GM12864 (cell line): ENCODE data around the gene SEMA3F.

ENCODE experiments used
- DNase-seq: peaks from one replicate; pipeline ENCODE4 v3.0.0-alpha.2; 2011; ENCODE audit warnings: low read depth
- H3K4me3 ChIP-seq: 2 replicates; pipeline ENCODE4 v1.5.1; 2011; ENCODE audit warnings: mild to moderate bottlenecking, low read depth, low read length, control low read depth
- CTCF ChIP-seq: IDR thresholded peaks from 2 replicates; pipeline ENCODE4 v1.5.1; 2011; ENCODE audit warnings: low read depth, mild to moderate bottlenecking, moderate library complexity, low read length, control low read depth, inconsistent platforms; ENCODE audit errors: missing control alignments

The SEMA3F gene

GRCh38 chr3:50120364-50121071, 34.6 kb upstream of the SEMA3F start:
- TF ChIP-seq CTCF: no peak
- no peak for DNase-seq
- H3K4me3 ChIP-seq: no peak overlapping the region

- peak; percentile 83 for TF ChIP-seq CTCF
- H3K4me3 ChIP-seq: no peak overlapping the region
- DNase-seq: peak; percentile 37
Measured at GRCh38 chr3:50121072-50122032, 33.8 kb upstream of the SEMA3F start.

GRCh38 chr3:50122071-50122470, 33.1 kb upstream of the SEMA3F start:
- no peak for TF ChIP-seq CTCF
- no peak for DNase-seq

GRCh38 chr3:50122661-50123391, 32.3 kb upstream of the SEMA3F start:
- no peak for TF ChIP-seq CTCF
- no peak for DNase-seq

More at GRCh38 chr3:50122071-50122470, 33.1 kb upstream of the SEMA3F start:
- no peak overlapping the region for H3K4me3 ChIP-seq

GRCh38 chr3:50123394-50124051, 31.6 kb upstream of the SEMA3F start:
- no peak for TF ChIP-seq CTCF
- DNase-seq: no peak
- H3K4me3 ChIP-seq: no peak overlapping the region

More at GRCh38 chr3:50122661-50123391, 32.3 kb upstream of the SEMA3F start:
- H3K4me3 ChIP-seq: no peak overlapping the region

GRCh38 chr3:50124052-50124799, 30.9 kb upstream of the SEMA3F start:
- no peak overlapping the region for H3K4me3 ChIP-seq
- no peak for DNase-seq
- TF ChIP-seq CTCF: no peak
